ENCODE data around the gene ACSS2.

- TF ChIP-seq POLR2A (IDR thresholded peaks at IDR 0.05): no peak
- TF ChIP-seq CTCF (IDR thresholded peaks at IDR 0.05): no peak
- no peak for TF ChIP-seq EP300 (IDR thresholded peaks at IDR 0.05)
- no peak for TF ChIP-seq POLR2AphosphoS5 (IDR thresholded peaks at IDR 0.05)
Observed at GRCh38 chr20:34852298-34852697, 24.1 kb upstream of the ACSS2 start.
